A549 (cell line): ENCODE measurements around the gene DNAH1. TPM values are rescaled to one million over a fixed set of nuclear protein-coding genes. Genes with fewer than 3 reads are reported as not detected.

Experiments
- ATAC-seq, 2 experiments: fragments of 200-7000 bp in 1 of 2; fragments of >200 bp in 1 of 2; cut with Nextera tagmentation in 1 of 2; cut with Tn5 transposase in 1 of 2; 3 replicates each; pipeline versions ENCODE4 v1.8.0 to v1.9.1; 2018 to 2020; ENCODE audit warnings: mild to moderate bottlenecking in 1 of 2, moderate library complexity in 1 of 2
- CTCF ChIA-PET: fragments of 300-600 bp; sonication (Branson Sonifier 250); formaldehyde crosslinking; extraction: SDS; loops from one replicate; lab custom pipeline; 2021; ENCODE audit warnings: antibody characterized with exemption, inconsistent platforms; lab: Yijun Ruan, JAX
- POLR2A ChIA-PET: fragments of 350-600 bp; formaldehyde crosslinking; extraction: SDS; loops from one replicate; lab custom pipeline; 2021; ENCODE audit warnings: antibody characterized with exemption, inconsistent platforms; lab: Yijun Ruan, JAX
- DNase-seq, 2 experiments: peaks; one replicate each; pipeline versions ENCODE4 v3.0.0 to v3.0.0-alpha.2; 2011 to 2016; ENCODE audit warnings: low read depth in 1 of 2, low spot score in 1 of 2
- FAIRE-seq: peaks from 2 replicates; lab custom pipeline; 2011; peaks lifted over from hg19 to GRCh38; lab: Jason Lieb, UNC
- H3K27ac ChIP-seq, 2 experiments: fragments of >200 bp; sonication (Bioruptor Twin); formaldehyde crosslinking; 3 replicates each; pipeline ENCODE4 v1.5.1; 2016 to 2017
- H3K4me1 ChIP-seq: fragments of >200 bp; sonication (Bioruptor Twin); formaldehyde crosslinking; 3 replicates; pipeline ENCODE4 v1.6.1; 2016
- H3K4me2 ChIP-seq: fragments of >200 bp; sonication (Bioruptor Twin); formaldehyde crosslinking; 3 replicates; pipeline ENCODE4 v1.6.1; 2016
- H3K4me3 ChIP-seq: fragments of >200 bp; sonication (Bioruptor Twin); formaldehyde crosslinking; 3 replicates; pipeline ENCODE4 v1.5.1; 2016
- H3K9me3 ChIP-seq: fragments of >200 bp; sonication (Bioruptor Twin); formaldehyde crosslinking; 3 replicates; pipeline ENCODE4 v1.6.1; 2016
- CBX2 ChIP-seq: fragments of 200-600 bp; sonication (generic); IDR thresholded peaks from 2 replicates; pipeline ENCODE4 v1.6.1; 2016; ENCODE audit warnings: low read depth, mild to moderate bottlenecking, borderline replicate concordance
- CBX8 ChIP-seq: fragments of 200-600 bp; sonication (generic); IDR thresholded peaks from 2 replicates; pipeline ENCODE4 v1.6.1; 2016
- CEBPB ChIP-seq, 2 experiments: fragments of >200 bp in 1 of 2; sonication (Bioruptor Twin) in 1 of 2; formaldehyde crosslinking in 1 of 2; IDR thresholded peaks; 2 replicates each; pipeline ENCODE4 v1.6.1; 2012 to 2016
- CHD4 ChIP-seq: fragments of 200-600 bp; sonication (generic); IDR thresholded peaks from 2 replicates; pipeline ENCODE4 v1.6.1; 2016; ENCODE audit warnings: antibody characterized with exemption, mild to moderate bottlenecking, borderline replicate concordance
- ESRRA ChIP-seq: fragments of 150-350 bp; IDR thresholded peaks from 2 replicates; pipeline ENCODE4 v1.6.1; 2014; ENCODE audit warnings: mild to moderate bottlenecking, low read length, borderline replicate concordance
- FOXS1 ChIP-seq: fragments of 250-450 bp; sonication (Bioruptor Pico); IDR thresholded peaks from 2 replicates; pipeline ENCODE4 v1.5.0; 2020; ENCODE audit warnings: mild to moderate bottlenecking, moderate library complexity
- HDAC2 ChIP-seq: fragments of 200-600 bp; sonication (generic); IDR thresholded peaks from 2 replicates; pipeline ENCODE4 v1.6.1; 2016
- HOXB13 ChIP-seq: fragments of 250-450 bp; sonication (Bioruptor Pico); IDR thresholded peaks from 2 replicates; pipeline ENCODE4 v1.5.0; 2020; ENCODE audit warnings: low read depth, mild to moderate bottlenecking, moderate library complexity
- JUN ChIP-seq, 2 experiments: fragments of >200 bp; sonication (Bioruptor Twin); formaldehyde crosslinking; IDR thresholded peaks; 2 replicates in 1 of 2; 3 replicates in 1 of 2; pipeline ENCODE4 v1.6.1; 2016 to 2017
- MAZ ChIP-seq: fragments of 150-350 bp; IDR thresholded peaks from 2 replicates; pipeline ENCODE4 v1.6.1; 2014; ENCODE audit warnings: antibody characterized with exemption, low read depth, low read length, borderline replicate concordance
- MYC ChIP-seq: IDR thresholded peaks from 2 replicates; pipeline ENCODE4 v1.6.1; 2012; ENCODE audit warnings: mild to moderate bottlenecking, inconsistent platforms, low read length, improper control_type of control experiment, borderline replicate concordance
- NFE2L2 ChIP-seq: fragments of 150-350 bp; conservative IDR thresholded peaks from 2 replicates; pipeline ENCODE4 v1.6.1; 2014; ENCODE audit warnings: low read length
- RFX5 ChIP-seq: fragments of 450-650 bp; IDR thresholded peaks from 2 replicates; pipeline ENCODE4 v1.7.1; 2014; ENCODE audit warnings: antibody characterized with exemption, mild to moderate bottlenecking, moderate library complexity
- RNF2 ChIP-seq: fragments of 200-600 bp; sonication (generic); IDR thresholded peaks from 2 replicates; pipeline ENCODE4 v1.6.1; 2016; ENCODE audit warnings: low read depth, mild to moderate bottlenecking, antibody characterized with exemption, moderate library complexity, borderline replicate concordance
- ZFP36 ChIP-seq: fragments of 450-650 bp; IDR thresholded peaks from 2 replicates; pipeline ENCODE4 v1.6.1; 2014; ENCODE audit warnings: borderline replicate concordance; ENCODE audit not compliant: partially characterized antibody
- ZSCAN20 ChIP-seq: fragments of 250-450 bp; sonication (Bioruptor Pico); IDR thresholded peaks from 2 replicates; pipeline ENCODE4 v1.8.0; 2022; ENCODE audit warnings: mild to moderate bottlenecking, moderate library complexity
- WGBS: methylation state at CpG from one replicate; pipeline ENCODE4 v1.1.6; 2017; ENCODE audit errors: missing lambda C conversion rate; 5-methylcytosine and 5-hydroxymethylcytosine counted together
- polyA plus RNA-seq, 4 experiments: library from polyadenylated mRNA; depleted of rRNA in 3 of 4; stranded (reverse); fragments of >200 nt; fragmentation: RNase III in 1 of 4; extraction: RNeasy Plus Mini Kit Qiagen cat#74134 plus additional on column Dnase treatment in 1 of 4; gene quantifications; 2 replicates in 3 of 4; 3 replicates in 1 of 4; pipeline ENCODE4 v1.2.3, GENCODE V29; 2011 to 2017
- TF ChIP-seq, protein P1 (sequence below): IDR thresholded peaks from 2 replicates; pipeline ENCODE4 v1.6.1; 2012
- TF ChIP-seq, protein P2 (sequence below): IDR thresholded peaks from 2 replicates; pipeline ENCODE4 v1.6.1; 2012
- TF ChIP-seq, protein P3 (sequence below): fragments of 450-650 bp; IDR thresholded peaks from 2 replicates; pipeline ENCODE4 v1.6.1; 2014; ENCODE audit warnings: antibody characterized with exemption
- TF ChIP-seq, protein P4 (sequence below): fragments of 250-450 bp; sonication (Bioruptor Pico); IDR thresholded peaks from 2 replicates; pipeline ENCODE4 v1.5.0; 2021; ENCODE audit warnings: mild to moderate bottlenecking, moderate library complexity, borderline replicate concordance
- TF ChIP-seq, protein P5 (sequence below): fragments of 150-350 bp; IDR thresholded peaks from 2 replicates; pipeline ENCODE4 v1.6.1; 2014; ENCODE audit warnings: low read depth, mild to moderate bottlenecking, low read length

The DNAH1 gene
- polyA plus RNA-seq, 2 of the 4 experiments (the other 2 are of a cell fraction): 0.65 to 1.6 TPM

DNA sequence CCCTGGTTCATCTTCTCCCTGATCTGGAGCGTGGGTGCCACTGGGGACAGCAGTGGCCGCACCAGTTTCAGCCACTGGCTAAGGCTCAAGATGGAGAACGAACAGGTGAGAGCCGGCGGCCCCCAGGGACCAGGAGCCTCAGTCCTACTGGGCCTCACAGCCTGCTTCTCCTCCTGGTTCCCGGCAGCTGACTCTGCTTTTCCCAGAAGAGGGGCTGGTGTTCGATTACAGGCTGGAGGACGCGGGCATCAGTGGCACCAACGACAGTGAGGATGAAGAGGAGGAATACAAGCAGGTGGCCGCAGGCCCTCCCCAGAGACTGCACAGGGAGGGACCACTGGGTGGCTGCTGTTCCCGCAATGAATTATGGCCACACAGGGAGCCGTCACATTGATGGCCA, 54.4 kb downstream of the DNAH1 start:
- Histone ChIP-seq H3K4me3 (no peak overlapping the region), H3K27ac (no peak overlapping the region), H3K4me2 (no peak overlapping the region), H3K9me3 (no peaks in the 10 kb centered on the region), H3K4me1 (no peaks in the 10 kb centered on the region)
- TF ChIP-seq, protein P1, sequence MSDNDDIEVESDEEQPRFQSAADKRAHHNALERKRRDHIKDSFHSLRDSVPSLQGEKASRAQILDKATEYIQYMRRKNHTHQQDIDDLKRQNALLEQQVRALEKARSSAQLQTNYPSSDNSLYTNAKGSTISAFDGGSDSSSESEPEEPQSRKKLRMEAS: no peak
- no peak for TF ChIP-seq ESRRA
- no peak for TF ChIP-seq JUN (IDR thresholded peaks at IDR 0.05)
- TF ChIP-seq FOXS1 (CRISPR knock-in tag): no peak
- TF ChIP-seq RFX5: no peak
- no peak for TF ChIP-seq HDAC2
- TF ChIP-seq, protein P2, sequence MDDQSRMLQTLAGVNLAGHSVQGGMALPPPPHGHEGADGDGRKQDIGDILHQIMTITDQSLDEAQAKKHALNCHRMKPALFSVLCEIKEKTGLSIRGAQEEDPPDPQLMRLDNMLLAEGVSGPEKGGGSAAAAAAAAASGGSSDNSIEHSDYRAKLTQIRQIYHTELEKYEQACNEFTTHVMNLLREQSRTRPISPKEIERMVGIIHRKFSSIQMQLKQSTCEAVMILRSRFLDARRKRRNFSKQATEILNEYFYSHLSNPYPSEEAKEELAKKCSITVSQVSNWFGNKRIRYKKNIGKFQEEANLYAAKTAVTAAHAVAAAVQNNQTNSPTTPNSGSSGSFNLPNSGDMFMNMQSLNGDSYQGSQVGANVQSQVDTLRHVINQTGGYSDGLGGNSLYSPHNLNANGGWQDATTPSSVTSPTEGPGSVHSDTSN: no peak
- TF ChIP-seq CBX2: no peak
- TF ChIP-seq RNF2: no peak
- TF ChIP-seq CEBPB (IDR thresholded peaks at IDR 0.05): no peak
- no peak for TF ChIP-seq MYC
- TF ChIP-seq NFE2L2: no peak
- no peak for TF ChIP-seq ZSCAN20
- no peak for TF ChIP-seq CHD4
- FAIRE-seq (no peak), DNase-seq (no peak), ATAC-seq (no peak)
- POLR2A ChIA-PET: no interaction called here
- CTCF ChIA-PET: interaction anchor here (0.6 to 1.6 kb wide), 4 partner anchors 10 to 77 kb away, joined by 3 to 4 read pairs (median 3); no protein-coding TSS in a partner anchor
- 90% methylated on average over 11 of the region's 13 CpGs for WGBS

DNA sequence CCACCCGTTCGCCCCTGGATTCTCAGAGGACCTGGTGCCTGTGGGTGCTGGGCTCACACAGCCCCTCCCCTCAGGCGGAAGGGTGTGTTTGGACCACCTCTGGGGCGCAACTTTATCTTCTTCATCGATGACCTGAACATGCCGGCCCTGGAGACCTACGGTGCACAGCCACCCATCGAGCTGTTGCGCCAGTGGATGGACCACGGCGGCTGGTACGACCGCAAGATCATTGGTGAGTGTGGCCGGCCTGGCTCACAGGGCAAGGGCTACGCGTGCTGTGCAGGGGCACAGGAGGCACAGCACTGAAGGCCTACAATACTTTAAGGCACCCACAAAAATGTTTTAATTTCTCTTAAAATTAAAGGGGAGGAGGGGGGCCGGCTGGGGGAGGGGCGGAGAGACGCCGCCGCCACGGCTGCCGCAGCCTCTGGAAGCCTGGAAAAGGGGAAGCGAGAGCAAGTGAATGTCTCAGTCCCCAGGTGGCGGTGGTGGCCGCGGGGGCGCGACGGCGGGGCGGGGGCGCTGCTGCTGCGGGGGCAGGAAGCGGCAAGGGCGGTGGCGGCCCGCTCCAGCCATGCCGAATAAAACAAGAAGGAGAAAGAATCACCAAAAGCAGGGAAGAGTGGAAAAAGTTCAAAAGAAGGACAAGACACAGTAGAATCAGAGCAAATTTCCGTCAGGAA, 56.8 kb downstream of the DNAH1 start:
- Histone ChIP-seq H3K27ac (no peak overlapping the region), H3K4me2 (no peak overlapping the region)

More for the DNA sequence above, 56.8 kb downstream of the DNAH1 start:
- 91% methylated on average over 33 of the region's 40 CpGs for WGBS
- Histone ChIP-seq H3K4me1 (no peaks in the 10 kb centered on the region), H3K4me3 (no peak overlapping the region), H3K9me3 (no peaks in the 10 kb centered on the region)
- no peak for DNase-seq
- TF ChIP-seq ZFP36: no peak
- TF ChIP-seq CBX8: no peak
- TF ChIP-seq, protein P3, sequence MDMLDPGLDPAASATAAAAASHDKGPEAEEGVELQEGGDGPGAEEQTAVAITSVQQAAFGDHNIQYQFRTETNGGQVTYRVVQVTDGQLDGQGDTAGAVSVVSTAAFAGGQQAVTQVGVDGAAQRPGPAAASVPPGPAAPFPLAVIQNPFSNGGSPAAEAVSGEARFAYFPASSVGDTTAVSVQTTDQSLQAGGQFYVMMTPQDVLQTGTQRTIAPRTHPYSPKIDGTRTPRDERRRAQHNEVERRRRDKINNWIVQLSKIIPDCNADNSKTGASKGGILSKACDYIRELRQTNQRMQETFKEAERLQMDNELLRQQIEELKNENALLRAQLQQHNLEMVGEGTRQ: no peak
- TF ChIP-seq ZSCAN20: no peak
- TF ChIP-seq, protein P4, sequence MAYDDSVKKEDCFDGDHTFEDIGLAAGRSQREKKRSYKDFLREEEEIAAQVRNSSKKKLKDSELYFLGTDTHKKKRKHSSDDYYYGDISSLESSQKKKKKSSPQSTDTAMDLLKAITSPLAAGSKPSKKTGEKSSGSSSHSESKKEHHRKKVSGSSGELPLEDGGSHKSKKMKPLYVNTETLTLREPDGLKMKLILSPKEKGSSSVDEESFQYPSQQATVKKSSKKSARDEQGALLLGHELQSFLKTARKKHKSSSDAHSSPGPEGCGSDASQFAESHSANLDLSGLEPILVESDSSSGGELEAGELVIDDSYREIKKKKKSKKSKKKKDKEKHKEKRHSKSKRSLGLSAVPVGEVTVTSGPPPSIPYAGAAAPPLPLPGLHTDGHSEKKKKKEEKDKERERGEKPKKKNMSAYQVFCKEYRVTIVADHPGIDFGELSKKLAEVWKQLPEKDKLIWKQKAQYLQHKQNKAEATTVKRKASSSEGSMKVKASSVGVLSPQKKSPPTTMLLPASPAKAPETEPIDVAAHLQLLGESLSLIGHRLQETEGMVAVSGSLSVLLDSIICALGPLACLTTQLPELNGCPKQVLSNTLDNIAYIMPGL (CRISPR knock-in tag): no peak
- TF ChIP-seq HOXB13 (CRISPR knock-in tag): no peak
- TF ChIP-seq, protein P5, sequence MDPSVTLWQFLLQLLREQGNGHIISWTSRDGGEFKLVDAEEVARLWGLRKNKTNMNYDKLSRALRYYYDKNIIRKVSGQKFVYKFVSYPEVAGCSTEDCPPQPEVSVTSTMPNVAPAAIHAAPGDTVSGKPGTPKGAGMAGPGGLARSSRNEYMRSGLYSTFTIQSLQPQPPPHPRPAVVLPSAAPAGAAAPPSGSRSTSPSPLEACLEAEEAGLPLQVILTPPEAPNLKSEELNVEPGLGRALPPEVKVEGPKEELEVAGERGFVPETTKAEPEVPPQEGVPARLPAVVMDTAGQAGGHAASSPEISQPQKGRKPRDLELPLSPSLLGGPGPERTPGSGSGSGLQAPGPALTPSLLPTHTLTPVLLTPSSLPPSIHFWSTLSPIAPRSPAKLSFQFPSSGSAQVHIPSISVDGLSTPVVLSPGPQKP: no peak
- TF ChIP-seq MAZ: no peak
- no peak for TF ChIP-seq ESRRA
- POLR2A ChIA-PET: no interaction called here
- CTCF ChIA-PET: interaction anchor here (1.2 to 2.2 kb wide), 4 partner anchors 12 to 146 kb away, joined by 3 to 7 read pairs (median 4); no protein-coding TSS in a partner anchor
- FAIRE-seq: no peak
- no peak for ATAC-seq
